ENCODE measurements around the gene GABARAPL2. TPM values are rescaled to one million over a fixed set of nuclear protein-coding genes. Genes with fewer than 3 reads are reported as not detected.

The GABARAPL2 gene
- total and polyA plus RNA-seq, 9 donors: 77.9 to 195 (median 109) TPM

DNA sequence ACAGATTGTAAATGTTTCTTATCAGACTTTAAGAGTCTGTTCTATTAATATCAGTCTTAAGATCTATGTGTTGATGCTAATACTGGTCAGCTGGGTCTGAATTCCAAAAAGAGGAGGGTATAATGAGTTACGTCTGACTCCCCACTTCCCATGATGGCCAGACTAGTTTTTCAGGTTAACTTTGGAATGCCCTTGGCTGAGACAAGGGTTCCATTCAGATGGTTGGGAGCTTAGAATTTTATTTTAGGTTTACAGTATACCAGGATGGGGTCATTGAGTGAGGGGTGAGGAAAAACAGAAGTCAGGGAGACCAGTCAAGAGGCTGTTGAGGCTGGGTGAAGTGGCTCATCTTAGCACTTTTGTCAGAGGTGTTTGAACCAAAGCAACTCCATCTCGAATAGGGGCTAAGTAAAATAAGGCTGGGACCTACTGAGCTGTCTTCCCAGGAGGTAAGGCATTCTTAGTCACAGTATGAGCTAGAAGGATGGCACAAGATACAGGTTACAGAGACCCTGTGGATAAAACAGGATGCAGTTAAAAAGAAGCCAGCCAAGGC lies 7.3 kb upstream of the GABARAPL2 start:
- intact Hi-C loops (cut with DNase I): no loop called here
- Histone ChIP-seq H3K4me1 (ENCODE audit: insufficient read depth) (no peaks in the 10 kb centered on the region), H3K9me3 (no peaks in the 10 kb centered on the region), H3K27me3 (no peaks in the 10 kb centered on the region), H3K36me3 (no peaks in the 10 kb centered on the region), H3K4me3 (no peak overlapping the region), H3K27ac (no peak overlapping the region)
- TF ChIP-seq EP300 (IDR thresholded peaks at IDR 0.05) (no peak), POLR2A (IDR thresholded peaks at IDR 0.05) (no peak)
- TF ChIP-seq, protein P1, sequence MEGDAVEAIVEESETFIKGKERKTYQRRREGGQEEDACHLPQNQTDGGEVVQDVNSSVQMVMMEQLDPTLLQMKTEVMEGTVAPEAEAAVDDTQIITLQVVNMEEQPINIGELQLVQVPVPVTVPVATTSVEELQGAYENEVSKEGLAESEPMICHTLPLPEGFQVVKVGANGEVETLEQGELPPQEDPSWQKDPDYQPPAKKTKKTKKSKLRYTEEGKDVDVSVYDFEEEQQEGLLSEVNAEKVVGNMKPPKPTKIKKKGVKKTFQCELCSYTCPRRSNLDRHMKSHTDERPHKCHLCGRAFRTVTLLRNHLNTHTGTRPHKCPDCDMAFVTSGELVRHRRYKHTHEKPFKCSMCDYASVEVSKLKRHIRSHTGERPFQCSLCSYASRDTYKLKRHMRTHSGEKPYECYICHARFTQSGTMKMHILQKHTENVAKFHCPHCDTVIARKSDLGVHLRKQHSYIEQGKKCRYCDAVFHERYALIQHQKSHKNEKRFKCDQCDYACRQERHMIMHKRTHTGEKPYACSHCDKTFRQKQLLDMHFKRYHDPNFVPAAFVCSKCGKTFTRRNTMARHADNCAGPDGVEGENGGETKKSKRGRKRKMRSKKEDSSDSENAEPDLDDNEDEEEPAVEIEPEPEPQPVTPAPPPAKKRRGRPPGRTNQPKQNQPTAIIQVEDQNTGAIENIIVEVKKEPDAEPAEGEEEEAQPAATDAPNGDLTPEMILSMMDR (IDR thresholded peaks at IDR 0.05): no peak
- 71 to 80% (median 80%) methylated on average over 2 of the region's 2 CpGs for WGBS, 3 donors
- no peak for DNase-seq

DNA sequence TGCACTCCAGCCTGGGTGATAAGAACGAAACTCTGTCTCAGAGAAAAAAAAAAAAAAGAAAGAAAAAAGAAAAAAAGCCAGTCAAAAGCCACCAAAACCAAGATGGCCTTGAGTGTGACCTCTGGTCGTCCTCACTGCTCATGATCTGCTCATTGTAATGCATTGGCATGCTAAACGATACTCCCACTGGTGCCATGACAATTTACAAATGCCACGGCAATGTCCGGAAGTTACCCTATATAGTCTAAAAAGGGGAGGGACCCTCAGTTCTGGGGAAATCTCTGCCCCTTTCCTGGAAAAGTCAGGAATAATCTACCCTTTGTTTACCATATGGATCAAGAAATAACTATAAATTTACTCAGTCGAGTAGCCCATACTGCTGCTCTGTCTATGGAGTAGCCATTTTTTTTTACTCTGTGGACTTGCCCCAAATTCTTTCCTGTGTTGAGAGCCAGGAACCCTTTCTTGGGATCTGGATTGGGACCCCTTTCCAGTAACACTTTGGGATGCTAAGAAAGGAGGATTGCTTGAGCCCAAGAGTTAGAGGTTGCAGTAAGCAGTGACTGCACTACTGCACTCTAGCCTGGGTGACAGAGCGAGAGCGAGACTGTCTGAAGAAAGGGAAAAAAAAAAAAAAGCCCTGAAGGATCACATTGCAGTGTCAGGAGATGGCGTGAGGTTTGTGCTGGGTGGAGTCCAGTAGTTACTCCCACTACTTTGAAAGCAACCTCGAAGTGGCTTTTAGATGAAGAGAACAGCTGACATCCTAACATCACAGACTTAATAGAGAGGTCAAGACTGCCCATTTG lies 6.4 kb upstream of the GABARAPL2 start:
- no peak for DNase-seq
- intact Hi-C loops (cut with DNase I): loop anchor here in 1 of 4 donors (10.0 kb wide), 1 partner anchor 65 kb away; the partner anchor contains the start of gene ADAT1
- TF ChIP-seq POLR2A (IDR thresholded peaks at IDR 0.05) (no peak), EP300 (IDR thresholded peaks at IDR 0.05) (no peak)
- TF ChIP-seq, protein P1 (IDR thresholded peaks at IDR 0.05): no peak
- WGBS, 3 donors: 35 to 47% (median 36%) methylated on average over 10 of the region's 10 CpGs
- Histone ChIP-seq H3K27ac (no peak overlapping the region), H3K4me3 (no peak overlapping the region), H3K9me3 (no peaks in the 10 kb centered on the region), H3K27me3 (no peaks in the 10 kb centered on the region), H3K36me3 (no peaks in the 10 kb centered on the region), H3K4me1 (ENCODE audit: insufficient read depth) (no peaks in the 10 kb centered on the region)

DNA sequence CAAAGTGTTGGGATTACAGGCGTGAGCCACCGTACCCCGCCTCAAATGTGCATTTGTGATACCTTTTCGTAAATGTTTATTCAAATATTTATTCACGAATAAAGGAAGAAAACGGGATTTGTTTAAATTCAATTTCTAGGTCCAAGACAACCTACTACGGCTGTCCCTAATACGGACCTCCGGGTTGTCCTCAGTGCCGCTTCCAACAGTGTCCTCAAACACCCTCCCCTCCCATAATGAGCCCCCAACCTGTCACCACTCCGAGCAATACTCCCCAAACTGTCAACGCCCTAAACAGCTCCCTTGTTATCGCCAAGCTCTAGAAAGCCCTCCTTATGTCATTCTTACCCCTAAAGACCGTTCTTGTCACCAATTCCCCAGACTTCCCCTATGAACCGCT lies 539 bp upstream of the GABARAPL2 start:
- H3K4me1 ChIP-seq (ENCODE audit: insufficient read depth): peaks cover 8% of the 10 kb centered on the region
- H3K36me3 ChIP-seq: no peaks in the 10 kb centered on the region
- no peak overlapping the region for H3K27ac ChIP-seq
- DNase-seq: no peak
- TF ChIP-seq POLR2A (IDR thresholded peaks at IDR 0.05): no peak
- TF ChIP-seq EP300 (IDR thresholded peaks at IDR 0.05): no peak
- TF ChIP-seq, protein P1 (IDR thresholded peaks at IDR 0.05): no peak
- no peaks in the 10 kb centered on the region for H3K27me3 ChIP-seq
- H3K4me3 ChIP-seq: peak overlapping the region; percentile 96
- intact Hi-C loops (cut with DNase I): loop anchor here in 1 of 4 donors (10.0 kb wide), 1 partner anchor 59 kb away; the partner anchor contains the start of gene ADAT1
- H3K9me3 ChIP-seq: no peaks in the 10 kb centered on the region
- WGBS, 3 donors: 12 to 20% (median 13%) methylated on average over 15 of the region's 15 CpGs

DNA sequence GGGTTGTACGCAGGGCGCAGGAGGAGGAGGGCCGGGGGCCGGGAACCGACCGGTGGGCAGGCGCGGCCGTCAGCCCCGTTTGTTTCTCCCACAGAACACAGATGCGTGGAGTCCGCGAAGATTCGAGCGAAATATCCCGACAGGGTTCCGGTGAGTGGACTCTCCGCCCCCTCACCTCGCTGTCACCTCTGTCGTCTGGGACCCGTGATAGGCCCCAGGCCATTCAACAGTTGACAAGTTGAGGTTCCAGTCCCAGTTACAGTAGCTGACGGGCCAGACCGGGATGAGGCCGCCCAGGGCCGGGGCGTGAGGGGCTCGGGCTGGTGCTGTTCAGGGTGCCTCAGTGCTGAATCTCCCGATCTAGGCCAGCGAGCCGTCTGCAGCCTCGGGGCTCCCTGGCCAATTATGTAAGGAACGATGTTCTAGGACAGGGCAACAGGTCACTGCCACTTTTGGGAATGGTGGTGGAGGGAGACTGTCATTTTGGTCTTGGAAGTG lies 628 bp downstream of the GABARAPL2 start:
- no peak for TF ChIP-seq POLR2A (IDR thresholded peaks at IDR 0.05)
- TF ChIP-seq EP300 (IDR thresholded peaks at IDR 0.05): no peak
- TF ChIP-seq, protein P1 (IDR thresholded peaks at IDR 0.05): no peak
- WGBS, 3 donors: 0 to 1% (median 0%) methylated on average over 27 to 32 of the region's 32 CpGs
- Histone ChIP-seq H3K27me3 (no peaks in the 10 kb centered on the region), H3K4me1 (ENCODE audit: insufficient read depth) (peaks cover 9% of the 10 kb centered on the region), H3K27ac (peak overlapping the region in 1 of 2 donors; percentile 31), H3K4me3 (peak overlapping the region; percentile 96), H3K36me3 (no peaks in the 10 kb centered on the region), H3K9me3 (no peaks in the 10 kb centered on the region)
- intact Hi-C loops (cut with DNase I): loop anchor here in 1 of 4 donors (10.0 kb wide), 1 partner anchor 58 kb away; the partner anchor contains the start of gene ADAT1
- peak in 1 of 5 donors; percentile 43 for DNase-seq

Measured in ovary (tissue), 9 donors.